ENCODE results near the gene ACVR2B. TPM values are rescaled to one million over a fixed set of nuclear protein-coding genes. Genes with fewer than 3 reads are reported as not detected.
A peak's percentile ranks its signal among the peaks of the same experiment; 100 is the strongest.
"Not testable (repeated sequence)": the region's sequence is repeated elsewhere in the genome, so short reads cannot be mapped to it uniquely, and the experiment has no call there.

ACVR2B gene
- 13.1 TPM for total RNA-seq

GRCh38 chr3:38453075-38453912, at the start of gene ACVR2B:
ACVR2B (plus strand) TSS chr3:38453890; CDS start chr3:38454323, 433 bp downstream.
- intact Hi-C loops (cut with DNase I): no loop called here
- ATAC-seq: peak; percentile 95
- DNase-seq (ENCODE audit: low spot score): peak; percentile 95

GRCh38 chr3:38404286-38404685, 49.4 kb upstream of the ACVR2B start:
- intact Hi-C loops (cut with DNase I): no loop called here
- DNase-seq (ENCODE audit: low spot score) (no peak), ATAC-seq (no peak)

GRCh38 chr3:38411591-38411990, 42.1 kb upstream of the ACVR2B start:
- DNase-seq (ENCODE audit: low spot score) (no peak), ATAC-seq (no peak)
- intact Hi-C loops (cut with DNase I): no loop called here

GRCh38 chr3:38420758-38421157, 32.9 kb upstream of the ACVR2B start:
- intact Hi-C loops (cut with DNase I); DNase-seq (ENCODE audit: low spot score); ATAC-seq: not testable (repeated sequence)

GRCh38 chr3:38421679-38422336, 31.9 kb upstream of the ACVR2B start:
- intact Hi-C loops (cut with DNase I): no loop called here
- no peak for ATAC-seq
- DNase-seq (ENCODE audit: low spot score): no peak

- ATAC-seq; DNase-seq (ENCODE audit: low spot score); intact Hi-C loops (cut with DNase I): not testable (repeated sequence)
Measured at GRCh38 chr3:38426798-38427426, 26.8 kb upstream of the ACVR2B start.

- intact Hi-C loops (cut with DNase I); ATAC-seq; DNase-seq (ENCODE audit: low spot score): not testable (repeated sequence)
Measured at GRCh38 chr3:38432871-38433658, 20.6 kb upstream of the ACVR2B start.

- intact Hi-C loops (cut with DNase I); DNase-seq (ENCODE audit: low spot score); ATAC-seq: not testable (repeated sequence)
Measured at GRCh38 chr3:38433661-38434060, 20.0 kb upstream of the ACVR2B start.

- intact Hi-C loops (cut with DNase I); ATAC-seq; DNase-seq (ENCODE audit: low spot score): not testable (repeated sequence)
Measured at GRCh38 chr3:38438436-38439069, 15.1 kb upstream of the ACVR2B start.

- DNase-seq (ENCODE audit: low spot score); ATAC-seq; intact Hi-C loops (cut with DNase I): not testable (repeated sequence)
Measured at GRCh38 chr3:38443205-38443604, 10.5 kb upstream of the ACVR2B start.

- intact Hi-C loops (cut with DNase I): no loop called here
- ATAC-seq: no peak
- DNase-seq (ENCODE audit: low spot score): no peak
Measured at GRCh38 chr3:38446085-38446686, 7.5 kb upstream of the ACVR2B start.

GRCh38 chr3:38446812-38447211, 6.9 kb upstream of the ACVR2B start:
- no peak for DNase-seq (ENCODE audit: low spot score)
- ATAC-seq: no peak
- intact Hi-C loops (cut with DNase I): no loop called here

- intact Hi-C loops (cut with DNase I): no loop called here
- DNase-seq (ENCODE audit: low spot score): no peak
- ATAC-seq: no peak
Measured at GRCh38 chr3:38450853-38451252, 2.8 kb upstream of the ACVR2B start.

GRCh38 chr3:38453913-38454177, 155 bp downstream of the ACVR2B start:
- intact Hi-C loops (cut with DNase I): no loop called here
- DNase-seq (ENCODE audit: low spot score) (no peak), ATAC-seq (no peak)

GRCh38 chr3:38454178-38454883, 641 bp downstream of the ACVR2B start:
- DNase-seq (ENCODE audit: low spot score) (no peak), ATAC-seq (peak; percentile 12)
- intact Hi-C loops (cut with DNase I): no loop called here

GRCh38 chr3:38454884-38455638, 1.4 kb downstream of the ACVR2B start:
- ATAC-seq: peak; percentile 65
- intact Hi-C loops (cut with DNase I): no loop called here
- DNase-seq (ENCODE audit: low spot score): peak; percentile 87
